Kidney (tissue), 14 donors: Measurements from ENCODE around the gene CISD3. TPM values are rescaled to one million over a fixed set of nuclear protein-coding genes. Genes with fewer than 3 reads are reported as not detected.

ENCODE experiments used
- DNase-seq, 5 donors: peaks; one replicate each; pipeline ENCODE4 v3.0.0-alpha.2; 2013 to 2020
- FAIRE-seq: peaks from 2 replicates; lab custom pipeline; 2012; peaks lifted over from hg19 to GRCh38; lab: Jason Lieb, UNC
- H3K27ac ChIP-seq, 2 donors: one replicate each; pipeline ENCODE4 v1.7.0; 2013; ENCODE audit warnings: low read depth in 2 of 2, low read length in 2 of 2, inconsistent platforms in 1 of 2
- H3K27me3 ChIP-seq: one replicate; pipeline ENCODE4 v1.7.1; 2013; ENCODE audit warnings: low read length, inconsistent platforms; ENCODE audit not compliant: control insufficient read depth, insufficient read depth
- H3K36me3 ChIP-seq, 3 donors: one replicate each; pipeline versions ENCODE4 v1.7.0 to v1.7.1; 2013; ENCODE audit warnings: low read length in 3 of 3, control low read depth in 1 of 3, inconsistent platforms in 1 of 3; ENCODE audit not compliant: insufficient read depth in 3 of 3, control insufficient read depth in 2 of 3
- H3K4me1 ChIP-seq, 3 donors: one replicate each; pipeline versions ENCODE4 v1.7.0 to v1.7.1; 2013; ENCODE audit warnings: low read length in 3 of 3, inconsistent platforms in 1 of 3, low read depth in 1 of 3; ENCODE audit not compliant: control insufficient read depth in 2 of 3, insufficient read depth in 2 of 3
- H3K4me3 ChIP-seq, 3 donors: one replicate each; pipeline versions ENCODE4 v1.7.0 to v1.8.1; 2013; ENCODE audit warnings: low read length in 3 of 3, control low read depth in 1 of 3, inconsistent platforms in 1 of 3
- H3K9ac ChIP-seq, 3 donors: one replicate each; pipeline versions ENCODE4 v1.7.0 to v1.7.1; 2013; ENCODE audit warnings: low read length in 3 of 3, control low read depth in 1 of 3, inconsistent platforms in 1 of 3
- H3K9me3 ChIP-seq, 3 donors: one replicate each; pipeline versions ENCODE4 v1.7.0 to v1.7.1; 2013; ENCODE audit warnings: low read length in 3 of 3, control low read depth in 1 of 3, inconsistent platforms in 1 of 3; ENCODE audit not compliant: control insufficient read depth in 2 of 3, insufficient read depth in 1 of 3
- intact Hi-C: fragments of 100-400 bp; cut with DNase I; formaldehyde crosslinking; loops from one replicate; pipeline ENCODE4 v1.11.1; 2022
- polyA plus RNA-seq: library from polyadenylated mRNA; stranded (reverse); fragments of 350-450 nt; fragmentation: Illumina TruSeq; extraction: RNeasy Lipid Tissue Mini Kit (QIAGEN cat#74804); gene quantifications from one replicate; pipeline ENCODE4 v1.2.3, GENCODE V29; 2014; ENCODE audit warnings: low read depth, low replicate concordance; ENCODE audit not compliant: insufficient read depth
- total RNA-seq: library from RNA; stranded (reverse); fragmentation: NEBNext Ultra II Directional; extraction: Animal tissue kit (Norgen Biotek cat#: 25700); gene quantifications from one replicate; pipeline ENCODE4 v1.2.1, GENCODE V29; 2021
- TF ChIP-seq, protein P1 (sequence below): IDR thresholded peaks from 3 replicates; pipeline ENCODE4 v1.5.1; 2012; ENCODE audit warnings: mild to moderate bottlenecking, moderate library complexity, borderline replicate concordance; ENCODE audit not compliant: insufficient read depth; ENCODE audit errors: extremely low read depth
- donor health status: control.
- donor health status: control.
- donor health status: control.
- donor health status: control.
- donor health status: control.
- donor health status: DM: yes; HTN: yes; CAD: no.
- donor health status: Normal renal cell carcinoma (clear cell type).

Gene CISD3
- total and polyA plus RNA-seq, 2 donors from 2014 or later: 37.7 to 152 TPM

DNA sequence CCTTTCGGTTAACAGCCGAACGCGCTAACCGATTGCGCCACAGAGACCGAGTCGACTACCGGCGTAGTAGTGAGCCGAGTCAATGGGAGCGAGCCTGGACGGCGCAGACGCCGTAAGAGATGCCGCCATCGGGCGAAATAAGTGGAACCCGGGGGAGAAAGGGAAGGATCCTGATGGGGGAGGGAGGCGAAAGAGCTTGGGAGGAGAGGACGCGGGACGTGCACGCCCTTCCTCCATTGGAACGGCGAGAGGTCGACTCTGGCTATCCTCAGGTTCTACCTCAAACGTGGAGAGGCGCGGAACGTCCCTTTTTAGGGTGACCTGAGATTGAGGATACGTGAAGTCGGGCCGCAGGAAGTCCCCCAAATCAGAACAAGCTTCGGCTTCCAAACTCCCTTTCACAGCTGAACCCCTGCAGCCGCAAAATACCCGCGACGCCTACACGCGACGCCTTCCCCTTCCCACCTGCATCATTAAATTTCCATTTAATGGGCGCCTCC is 21.7 kb downstream of the CISD3 start:
- Histone ChIP-seq H3K4me1 (peaks cover 0 to 32% (median 12%) of the 10 kb centered on the region in 3 donors), H3K9ac (peak overlapping the region; percentile 76 to 96 (median 86)), H3K27ac (peak overlapping the region; percentile 81 to 96), H3K36me3 (peaks cover 0 to 10% (median 8%) of the 10 kb centered on the region in 3 donors), H3K27me3 (no peaks in the 10 kb centered on the region), H3K4me3 (peak overlapping the region; percentile 93 to 100 (median 98)), H3K9me3 (no peaks in the 10 kb centered on the region)
- intact Hi-C loops: no loop called here
- TF ChIP-seq, protein P1, sequence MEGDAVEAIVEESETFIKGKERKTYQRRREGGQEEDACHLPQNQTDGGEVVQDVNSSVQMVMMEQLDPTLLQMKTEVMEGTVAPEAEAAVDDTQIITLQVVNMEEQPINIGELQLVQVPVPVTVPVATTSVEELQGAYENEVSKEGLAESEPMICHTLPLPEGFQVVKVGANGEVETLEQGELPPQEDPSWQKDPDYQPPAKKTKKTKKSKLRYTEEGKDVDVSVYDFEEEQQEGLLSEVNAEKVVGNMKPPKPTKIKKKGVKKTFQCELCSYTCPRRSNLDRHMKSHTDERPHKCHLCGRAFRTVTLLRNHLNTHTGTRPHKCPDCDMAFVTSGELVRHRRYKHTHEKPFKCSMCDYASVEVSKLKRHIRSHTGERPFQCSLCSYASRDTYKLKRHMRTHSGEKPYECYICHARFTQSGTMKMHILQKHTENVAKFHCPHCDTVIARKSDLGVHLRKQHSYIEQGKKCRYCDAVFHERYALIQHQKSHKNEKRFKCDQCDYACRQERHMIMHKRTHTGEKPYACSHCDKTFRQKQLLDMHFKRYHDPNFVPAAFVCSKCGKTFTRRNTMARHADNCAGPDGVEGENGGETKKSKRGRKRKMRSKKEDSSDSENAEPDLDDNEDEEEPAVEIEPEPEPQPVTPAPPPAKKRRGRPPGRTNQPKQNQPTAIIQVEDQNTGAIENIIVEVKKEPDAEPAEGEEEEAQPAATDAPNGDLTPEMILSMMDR: no peak
- FAIRE-seq: no peak
- DNase-seq: peak; percentile 90 to 95 (median 94)

DNA sequence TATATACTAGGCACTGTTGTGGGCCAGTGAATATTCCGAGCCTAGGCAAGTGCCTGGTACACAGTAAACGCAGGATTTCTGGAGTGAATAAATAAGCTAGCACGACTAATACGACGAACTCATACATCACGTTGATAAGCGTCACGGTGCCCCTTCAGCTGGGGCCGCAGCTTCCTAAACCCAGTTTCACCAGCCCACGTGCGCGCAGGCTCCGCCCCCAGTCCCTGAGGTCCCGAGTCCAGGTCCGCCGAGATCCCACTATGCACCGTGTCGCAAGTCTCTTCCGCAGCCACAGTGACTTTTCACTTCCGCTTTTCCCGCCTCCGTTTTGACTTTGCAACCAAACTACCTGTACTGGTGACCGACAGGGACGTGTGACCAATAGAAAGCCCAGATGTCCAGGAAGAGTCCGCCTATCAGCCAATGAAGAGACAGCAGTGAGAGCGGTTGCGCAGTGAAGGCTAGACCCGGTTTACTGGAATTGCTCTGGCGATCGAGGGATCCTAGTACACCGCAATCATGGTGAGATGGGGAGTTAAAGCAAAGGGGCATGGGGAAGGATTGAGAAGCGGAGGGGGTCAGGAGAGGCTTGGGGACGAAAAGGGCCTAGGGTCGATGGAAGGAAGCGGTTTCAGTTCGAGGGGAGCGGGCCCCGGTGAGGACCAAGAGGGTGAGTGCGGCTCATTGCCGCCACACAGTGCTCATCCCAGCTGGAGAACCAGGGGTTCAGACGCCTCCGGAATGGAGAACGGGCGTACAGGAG is 22.3 kb downstream of the CISD3 start, which contains the start of gene PSMB3:
Gene PSMB3 (plus strand): TSS at position 434 of the 763 bp plus-strand sequence. CDS start 86 bp downstream, at position 520.
- intact Hi-C loops: no loop called here
- H3K4me3 ChIP-seq: peak within 1 kb of the TSS; percentile 93 to 100 (median 98)
- H3K27ac ChIP-seq: peak within 1 kb of the TSS; percentile 81 to 96
- TF ChIP-seq, protein P1: no peak
- H3K9ac ChIP-seq: peak within 1 kb of the TSS; percentile 86 to 99 (median 96)
- H3K36me3 ChIP-seq: peaks cover 0 to 10% (median 8%) of the 10 kb centered on the region in 3 donors
- H3K4me1 ChIP-seq: peaks cover 0 to 32% (median 10%) of the 10 kb centered on the region in 3 donors
- no peaks in the 10 kb centered on the region for H3K27me3 ChIP-seq
- FAIRE-seq: no peak
- no peaks in the 10 kb centered on the region for H3K9me3 ChIP-seq
- DNase-seq: peak; percentile 98 to 100 (median 99)

DNA sequence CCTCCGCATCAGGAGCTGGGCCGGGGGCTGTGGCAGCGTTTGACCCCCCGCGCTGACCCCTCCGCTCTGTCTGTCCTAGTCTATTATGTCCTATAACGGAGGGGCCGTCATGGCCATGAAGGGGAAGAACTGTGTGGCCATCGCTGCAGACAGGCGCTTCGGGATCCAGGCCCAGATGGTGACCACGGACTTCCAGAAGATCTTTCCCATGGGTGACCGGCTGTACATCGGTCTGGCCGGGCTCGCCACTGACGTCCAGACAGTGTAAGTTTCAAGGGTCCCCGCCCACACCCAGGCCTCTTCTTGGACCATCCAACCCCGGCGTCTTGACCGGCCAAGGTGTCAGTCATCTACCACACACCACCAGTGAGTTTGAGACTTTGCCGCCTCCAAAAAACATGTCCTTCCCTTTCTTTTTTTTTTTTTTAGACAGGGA is 22.9 kb downstream of the CISD3 start:
- Histone ChIP-seq H3K4me3 (peak overlapping the region; percentile 89 to 100 (median 98)), H3K36me3 (peaks cover 0 to 12% (median 10%) of the 10 kb centered on the region in 3 donors), H3K9ac (peak overlapping the region; percentile 85 to 99 (median 96)), H3K27ac (peak overlapping the region; percentile 67 to 96), H3K4me1 (peaks cover 0 to 32% (median 10%) of the 10 kb centered on the region in 3 donors), H3K27me3 (no peaks in the 10 kb centered on the region), H3K9me3 (no peaks in the 10 kb centered on the region)
- TF ChIP-seq, protein P1: no peak
- intact Hi-C loops: no loop called here
- FAIRE-seq: no peak
- peak in 1 of 5 donors; percentile 83 for DNase-seq
